Caco-2 (cell line): ENCODE results near the gene SLC22A24. TPM values are rescaled to one million over a fixed set of nuclear protein-coding genes. Genes with fewer than 3 reads are reported as not detected.

Experiments
- BruUV-seq: library from RNA; stranded (reverse); fragments of 400-500 nt; replicated peaks from 2 replicates; lab custom pipeline; 2021; lab: Mats Ljungman, UMichigan
- CTCF ChIA-PET: fragments of 300-600 bp; sonication (Branson Sonifier 250); formaldehyde crosslinking; loops from one replicate; lab custom pipeline; 2022; ENCODE audit warnings: antibody characterized with exemption; lab: Charles Lee
- POLR2A ChIA-PET: fragments of 300-600 bp; sonication (Branson Sonifier 250); formaldehyde crosslinking; loops from one replicate; lab custom pipeline; 2022; ENCODE audit warnings: antibody characterized with exemption; lab: Charles Lee
- DNase-seq, 2 experiments: peaks; one replicate each; pipeline versions ENCODE4 v3.0.0 to v3.0.0-alpha.2; 2020 to 2022
- H3K27me3 ChIP-seq: replicated peaks from 2 replicates; pipeline ENCODE4 v1.6.0; 2011; ENCODE audit warnings: low read length; ENCODE audit not compliant: control insufficient read depth, insufficient read depth
- H3K36me3 ChIP-seq: 2 replicates; pipeline ENCODE4 v1.5.1; 2011; ENCODE audit warnings: low read length; ENCODE audit not compliant: control insufficient read depth, insufficient read depth
- H3K4me1 ChIP-seq: fragments of 250-450 bp; sonication (Bioruptor Pico); 2 replicates; pipeline ENCODE4 v1.5.1; 2020; ENCODE audit warnings: mild to moderate bottlenecking
- H3K4me3 ChIP-seq: 2 replicates; pipeline ENCODE4 v1.5.1; 2011; ENCODE audit warnings: low read depth, mild to moderate bottlenecking, control low read depth, low read length
- H3K9me3 ChIP-seq: fragments of 250-450 bp; sonication (Bioruptor Pico); 2 replicates; pipeline ENCODE4 v1.5.1; 2020; ENCODE audit warnings: mild to moderate bottlenecking, moderate library complexity
- H3K27ac Mint-ChIP-seq: one replicate; pipeline ENCODE4 v1.8.0; 2022; ENCODE audit warnings: mixed read lengths; ENCODE audit not compliant: unreplicated experiment
- H3K27me3 Mint-ChIP-seq: one replicate; pipeline ENCODE4 v1.8.0; 2022; ENCODE audit warnings: mixed read lengths; ENCODE audit not compliant: insufficient read depth, unreplicated experiment
- H3K36me3 Mint-ChIP-seq: one replicate; pipeline ENCODE4 v1.8.0; 2022; ENCODE audit warnings: mild to moderate bottlenecking, mixed read lengths; ENCODE audit not compliant: insufficient read depth, unreplicated experiment
- H3K4me1 Mint-ChIP-seq: one replicate; pipeline ENCODE4 v1.8.0; 2022; ENCODE audit warnings: low read depth, mixed read lengths; ENCODE audit not compliant: unreplicated experiment
- H3K4me3 Mint-ChIP-seq: one replicate; pipeline ENCODE4 v1.8.0; 2022; ENCODE audit warnings: mild to moderate bottlenecking, moderate library complexity, mixed read lengths; ENCODE audit not compliant: unreplicated experiment
- H3K9me3 Mint-ChIP-seq: one replicate; pipeline ENCODE4 v1.8.0; 2022; ENCODE audit warnings: mixed read lengths; ENCODE audit not compliant: unreplicated experiment
- CTCF ChIP-seq, 2 experiments: fragments of 200-600 bp in 1 of 2; IDR thresholded peaks; 1 replicate in 1 of 2; 2 replicates in 1 of 2; pipeline versions ENCODE4 v1.5.1 to v1.8.0; 2011 to 2022; ENCODE audit warnings: antibody characterized with exemption in 1 of 2, control low read depth in 1 of 2, inconsistent platforms in 1 of 2, low read depth in 1 of 2, low read length in 1 of 2, mild to moderate bottlenecking in 1 of 2, moderate library complexity in 1 of 2; ENCODE audit not compliant: insufficient read depth in 1 of 2, severe bottlenecking in 1 of 2, unreplicated experiment in 1 of 2
- intact Hi-C: fragments of 100-400 bp; cut with micrococcal nuclease; formaldehyde crosslinking; loops from one replicate; pipeline ENCODE4 v1.10.0; 2022; ENCODE audit not compliant: unreplicated experiment
- total RNA-seq: library from RNA; stranded (reverse); gene quantifications from 2 replicates; pipeline ENCODE4 v1.2.3, GENCODE V29; 2022

SLC22A24 gene
- total RNA-seq, 1 experiment from 2014 or later: not detected

- POLR2A ChIA-PET: no interaction called here
- no peak overlapping the region for H3K4me3 ChIP-seq
- H3K4me1 Mint-ChIP-seq: no peaks in the 10 kb centered on the region
- H3K36me3 ChIP-seq: no peaks in the 10 kb centered on the region
- no peaks in the 10 kb centered on the region for H3K9me3 ChIP-seq
- H3K9me3 Mint-ChIP-seq: no peaks in the 10 kb centered on the region
- CTCF ChIA-PET: no interaction called here
- H3K36me3 Mint-ChIP-seq: no peaks in the 10 kb centered on the region
- no peak for TF ChIP-seq CTCF (IDR thresholded peaks at IDR 0.05; ENCODE audit: insufficient read depth in 1 of 2, low read depth in 1 of 2, low read length in 1 of 2, severe bottlenecking in 1 of 2, unreplicated experiment in 1 of 2)
- H3K4me3 Mint-ChIP-seq: no peak overlapping the region
- BruUV-seq: no TSS peak
- DNase-seq: no peak
- H3K27me3 ChIP-seq: no peaks in the 10 kb centered on the region
- intact Hi-C loops: no loop called here
- H3K27me3 Mint-ChIP-seq: peaks cover 9% of the 10 kb centered on the region
- no peak overlapping the region for H3K27ac Mint-ChIP-seq
- H3K4me1 ChIP-seq: peaks cover 6% of the 10 kb centered on the region
Observed at GRCh38 chr11:63032457-63032856, 111.6 kb downstream of the SLC22A24 start.

Other genes starting within 250 kb of the SLC22A24 start
- gene CHRM1, start 222.9 kb downstream of the SLC22A24 start, total RNA-seq: not detected in 2 replicates
- not detected in 2 replicates for gene SLC22A6, start 159.3 kb downstream of the SLC22A24 start, total RNA-seq
- not detected in 2 replicates for gene SLC22A8, start 128.4 kb downstream of the SLC22A24 start, total RNA-seq
- gene SLC22A25, start 99.4 kb upstream of the SLC22A24 start, total RNA-seq: 0.16 TPM in 1 of 2 replicates, not detected in the other
- gene SLC22A9, start 225.6 kb upstream of the SLC22A24 start, total RNA-seq: 1.7 and 2.0 TPM in 2 replicates